Left lobe of liver (tissue), 2 donors: ENCODE data around the gene GLP1R. TPM values are rescaled to one million over a fixed set of nuclear protein-coding genes. Genes with fewer than 3 reads are reported as not detected.
"Not testable (repeated sequence)": the region's sequence is repeated elsewhere in the genome, so short reads cannot be mapped to it uniquely, and the experiment has no call there.

Experiments used
- ATAC-seq: fragments of 200-7000 bp; cut with Tn5 transposase; one replicate; pipeline ENCODE4 v1.9.1; 2020; ENCODE audit warnings: mild to moderate bottlenecking, moderate library complexity
- DNase-seq: peaks from one replicate; pipeline ENCODE4 v3.0.0-alpha.2; 2020; ENCODE audit warnings: low spot score
- total RNA-seq: library from RNA; stranded (reverse); gene quantifications from one replicate; pipeline ENCODE4 v1.2.1, GENCODE V29; 2021
- donor health status: DM: no; HTN: no; CAD: no; lungs with moderate emphysema.
- donor health status: DM: no; HTN: yes; CAD: no.

GLP1R gene
- total RNA-seq, 1 donor from 2014 or later: not detected

DNA sequence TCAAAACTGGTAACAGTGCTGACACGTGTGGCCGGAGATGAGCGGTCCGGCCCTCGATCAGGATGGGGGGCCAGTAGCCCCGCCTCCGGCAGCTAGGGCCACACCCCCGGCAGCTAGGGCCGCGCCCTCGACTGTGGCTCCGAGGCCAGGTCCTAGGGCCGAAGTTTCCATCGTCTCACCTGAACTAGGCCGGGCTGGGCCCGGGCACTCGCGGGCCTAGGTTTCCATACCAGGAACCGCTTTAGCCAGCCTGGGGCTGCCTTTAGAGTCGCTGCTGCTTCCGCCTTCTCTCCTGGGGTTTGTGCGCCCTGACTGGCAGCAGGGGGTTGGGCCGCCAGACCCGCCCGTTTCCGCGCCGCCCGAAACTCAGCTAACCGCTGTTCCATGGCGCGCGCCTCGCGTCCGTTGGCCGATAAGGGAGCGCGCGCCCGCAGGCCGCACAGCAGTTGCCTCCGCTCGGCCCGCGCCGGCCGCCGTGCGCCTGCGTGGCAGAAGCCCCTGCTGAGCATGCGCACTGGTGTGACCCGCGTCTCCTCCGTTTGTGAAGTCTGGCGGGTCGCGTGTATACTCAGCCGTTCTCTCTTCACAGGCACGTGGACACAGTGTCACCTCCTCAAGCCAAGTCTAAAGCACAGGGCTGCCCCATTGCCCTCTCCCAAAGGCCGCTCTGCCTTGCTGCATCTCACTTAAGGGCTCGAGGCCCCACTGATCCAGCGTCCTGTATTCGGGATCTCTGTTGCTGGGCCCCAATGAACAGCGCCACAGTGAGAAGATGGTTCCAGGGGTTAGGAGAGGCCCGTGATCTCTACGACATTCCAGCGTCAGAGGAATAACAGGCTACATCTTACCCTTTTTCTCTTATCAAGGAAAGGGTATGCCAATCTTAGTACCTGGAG, 66.4 kb downstream of the GLP1R start, which contains the start of gene SAYSD1:
SAYSD1 (minus strand) TSS at position 483 of the 896 bp plus-strand sequence; CDS start at position 386, 97 bp downstream.
- DNase-seq (peak; percentile 93), ATAC-seq (peak; percentile 96)

DNA sequence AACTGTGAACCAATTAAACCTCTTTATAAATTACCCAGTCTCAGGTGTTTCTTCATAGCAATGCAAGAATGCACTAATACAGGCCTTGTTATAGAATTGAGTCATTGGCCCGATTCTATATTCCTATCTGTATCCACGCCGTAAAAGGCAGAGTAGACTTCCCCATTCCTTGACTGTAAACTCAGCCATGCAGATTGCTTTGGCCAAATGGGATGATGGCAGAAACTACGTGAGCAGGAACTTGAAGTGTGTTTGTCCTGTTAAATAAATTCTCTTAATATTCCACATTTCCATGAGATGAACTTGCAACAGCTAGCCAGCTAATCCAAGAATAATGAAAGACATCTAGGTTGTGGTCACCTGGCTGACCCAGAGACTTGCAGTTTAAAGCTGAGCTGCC, 70.3 kb downstream of the GLP1R start:
- DNase-seq: no peak

DNA sequence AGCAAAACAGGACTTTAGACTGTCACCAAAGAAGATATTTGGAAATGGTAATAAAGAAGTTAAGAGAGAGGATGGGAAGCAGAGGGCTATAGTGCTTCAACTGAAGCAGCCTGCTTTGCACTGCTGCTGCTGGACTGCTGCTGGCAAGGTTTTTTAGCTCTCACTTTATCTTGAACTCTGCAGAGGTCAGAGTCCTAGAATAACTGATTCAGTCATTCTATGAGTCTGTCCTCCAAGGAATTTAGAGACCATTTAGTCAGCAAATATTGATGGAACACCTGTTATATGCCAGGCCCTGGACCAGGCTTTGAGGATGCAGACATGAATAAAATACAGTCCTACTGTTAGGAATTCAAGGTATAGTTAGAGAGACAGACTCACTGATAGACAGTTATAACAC, 75.5 kb downstream of the GLP1R start:
- DNase-seq (no peak), ATAC-seq (no peak)

More for the DNA sequence above, 70.3 kb downstream of the GLP1R start:
- no peak for ATAC-seq

DNA sequence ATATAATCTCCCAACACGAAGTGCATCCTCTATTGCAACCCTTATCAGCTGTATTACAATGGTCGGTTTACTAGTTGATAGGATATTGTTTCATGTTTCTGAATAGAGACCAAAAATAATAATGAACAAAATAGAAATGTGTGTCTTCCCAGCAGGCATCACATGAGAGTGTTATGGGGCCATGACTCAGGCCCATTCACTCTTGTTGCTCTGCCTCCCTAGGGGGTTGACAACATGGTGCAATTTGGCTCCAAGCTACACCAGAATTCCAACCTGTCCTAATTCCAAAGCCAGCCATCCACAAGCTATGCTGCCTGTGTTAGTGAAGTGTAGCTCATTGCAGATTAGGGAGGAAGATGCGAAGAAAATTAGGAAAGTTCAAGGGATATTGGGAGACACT, 79.5 kb downstream of the GLP1R start:
- ATAC-seq: no peak
- no peak for DNase-seq

DNA sequence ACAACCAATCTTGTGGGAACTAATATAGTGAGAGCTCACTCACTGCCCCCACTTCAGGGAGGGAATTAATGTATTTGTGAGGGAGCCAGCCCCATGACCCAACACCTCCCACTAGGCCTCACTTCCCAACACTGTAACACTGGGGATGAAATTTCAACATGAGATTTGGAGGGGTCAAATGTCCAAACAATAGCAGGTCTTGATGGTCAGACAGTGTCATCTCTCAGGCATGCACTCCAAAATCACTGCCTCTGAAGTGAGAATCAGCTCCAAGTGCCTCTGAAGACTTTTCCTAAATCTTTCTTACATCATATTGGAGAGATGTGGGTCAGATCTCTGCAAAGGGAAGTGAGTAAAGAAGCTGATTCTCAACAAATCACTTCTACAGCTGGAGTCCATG, 80.3 kb downstream of the GLP1R start:
- ATAC-seq (no peak), DNase-seq (no peak)

- ATAC-seq: no peak
- DNase-seq: no peak
These were observed 82.1 kb downstream of the GLP1R start for GRCh38 chr6:39130691-39131090.

DNA sequence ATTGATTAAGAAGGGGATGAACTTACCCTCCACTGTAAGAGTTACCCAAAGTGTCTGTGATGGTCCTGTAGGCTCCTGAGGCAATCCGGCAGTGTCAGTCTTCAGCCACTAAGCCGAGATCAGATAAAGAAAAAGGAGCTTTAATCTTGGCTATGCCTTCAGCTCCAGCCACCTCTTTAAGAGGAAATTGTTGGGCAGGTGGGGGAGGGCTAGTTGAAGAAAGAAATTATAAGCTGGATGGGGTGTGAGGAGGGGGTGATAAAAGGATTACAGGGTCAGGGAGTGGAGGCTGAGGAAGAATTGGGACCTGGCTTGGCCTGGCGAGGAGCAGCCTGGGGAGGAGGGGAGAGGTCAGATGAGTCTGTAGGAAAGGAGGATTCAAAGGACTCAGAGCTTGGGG, 86.2 kb downstream of the GLP1R start:
- DNase-seq, ATAC-seq: not testable (repeated sequence)

- ATAC-seq, DNase-seq: not testable (repeated sequence)
These were observed 87.6 kb downstream of the GLP1R start for GRCh38 chr6:39136207-39136606.

GRCh38 chr6:39137245-39137644, 88.7 kb downstream of the GLP1R start:
- DNase-seq (no peak), ATAC-seq (peak; percentile 75)

Other genes with a start within 250 kb of the GLP1R start
- 6.0 TPM for gene SAYSD1, start 66.4 kb downstream of the GLP1R start, total RNA-seq
- 62.3 TPM for gene KCNK5, start 180.7 kb downstream of the GLP1R start, total RNA-seq